Cardiac muscle cell (in vitro differentiated cells and primary cell): ENCODE data around the gene TOP3B. TPM values are rescaled to one million over a fixed set of nuclear protein-coding genes. Genes with fewer than 3 reads are reported as not detected.

Source experiments
- DNase-seq, 2 donors: peaks; one replicate each; pipeline versions ENCODE4 v3.0.0 to v3.0.0-alpha.2; 2010 to 2017; ENCODE audit warnings: low read depth in 1 of 2, low spot score in 1 of 2
- H3K27ac ChIP-seq: fragments of 200-600 bp; sonication (generic); 2 replicates; pipeline ENCODE4 v1.5.1; 2016
- H3K27me3 ChIP-seq: fragments of 200-600 bp; sonication (generic); 2 replicates; pipeline ENCODE4 v1.6.0; 2016; ENCODE audit warnings: control low read depth
- H3K36me3 ChIP-seq: fragments of 200-600 bp; sonication (generic); 2 replicates; pipeline ENCODE4 v1.5.1; 2016; ENCODE audit warnings: control low read depth
- H3K4me1 ChIP-seq: fragments of 200-600 bp; sonication (generic); 2 replicates; pipeline ENCODE4 v1.8.1; 2017; ENCODE audit warnings: low read depth, mild to moderate bottlenecking, mixed run types
- H3K4me3 ChIP-seq: fragments of 200-600 bp; sonication (generic); 2 replicates; pipeline ENCODE4 v1.5.1; 2016; ENCODE audit warnings: mild to moderate bottlenecking
- H3K9me3 ChIP-seq: fragments of 200-600 bp; sonication (generic); 2 replicates; pipeline ENCODE4 v1.5.1; 2017; ENCODE audit warnings: low read depth, mild to moderate bottlenecking, control low read depth
- CTCF ChIP-seq: IDR thresholded peaks from 2 replicates; pipeline ENCODE4 v1.5.1; 2012; ENCODE audit warnings: low read depth, mild to moderate bottlenecking, low read length
- polyA plus RNA-seq: library from polyadenylated mRNA; unstranded; fragments of >200 nt; fragmentation: Nextera tagmentation; extraction: Ambion mirVana; gene quantifications from 2 replicates; pipeline ENCODE4 v1.2.1, GENCODE V29; 2016
- total RNA-seq: library from RNA; depleted of rRNA; stranded (reverse); fragments of >200 nt; gene quantifications from 2 replicates; pipeline ENCODE4 v1.2.3, GENCODE V29; 2016

Gene TOP3B
- total and polyA plus RNA-seq, 2 experiments from 2014 or later, result 30.7 to 43.6 TPM

GRCh38 chr22:21971858-21972275, 10.7 kb downstream of the TOP3B start:
- H3K27ac ChIP-seq, result no peak overlapping the region
- peaks cover 37% of the 10 kb centered on the region for H3K36me3 ChIP-seq
- no peak for DNase-seq
- H3K27me3 ChIP-seq, result no peaks in the 10 kb centered on the region
- TF ChIP-seq CTCF, result no peak
- no peak overlapping the region for H3K4me3 ChIP-seq
- no peaks in the 10 kb centered on the region for H3K9me3 ChIP-seq
- no peaks in the 10 kb centered on the region for H3K4me1 ChIP-seq

GRCh38 chr22:21970800-21971617, 11.6 kb downstream of the TOP3B start:
- no peak for TF ChIP-seq CTCF
- H3K27me3 ChIP-seq, result no peaks in the 10 kb centered on the region
- H3K27ac ChIP-seq, result no peak overlapping the region
- peaks cover 45% of the 10 kb centered on the region for H3K36me3 ChIP-seq
- H3K4me1 ChIP-seq, result no peaks in the 10 kb centered on the region
- no peak for DNase-seq
- no peak overlapping the region for H3K4me3 ChIP-seq
- H3K9me3 ChIP-seq, result no peaks in the 10 kb centered on the region

DNA sequence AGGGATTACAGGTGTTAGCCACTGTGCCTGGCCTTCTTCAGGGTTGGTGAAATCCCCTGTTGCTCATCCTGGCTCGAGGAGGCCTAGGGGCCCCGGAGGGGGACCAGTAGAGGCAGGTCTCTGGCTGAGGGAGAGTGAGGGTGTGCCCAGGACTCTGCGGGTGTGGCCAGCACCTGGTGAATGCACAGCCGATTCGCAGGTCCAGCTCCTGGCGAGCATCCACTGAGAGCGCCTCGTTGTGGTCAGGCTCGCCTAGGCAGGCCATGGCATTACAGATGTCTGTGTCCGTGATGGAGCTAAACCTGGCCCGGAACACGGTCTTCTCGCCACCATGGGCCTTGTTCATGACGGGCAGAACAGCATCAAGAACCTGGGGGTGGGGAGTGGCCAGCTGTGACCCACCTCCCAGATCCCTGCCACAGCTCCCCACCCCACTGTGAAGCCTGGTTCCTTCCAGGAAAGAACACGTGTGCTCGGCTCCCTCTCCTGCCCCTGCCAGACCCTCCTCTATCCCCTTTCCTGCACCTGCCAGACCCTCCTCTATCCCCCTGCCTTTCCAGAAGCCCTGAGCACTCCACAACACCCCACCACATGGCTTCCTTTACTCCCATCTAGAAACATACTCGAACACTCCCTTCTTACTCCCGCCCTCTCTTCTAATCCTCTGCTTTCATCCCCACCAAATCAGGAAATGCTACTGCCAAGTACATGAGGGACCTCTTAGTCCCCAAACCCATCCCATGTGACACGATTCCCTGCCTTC, 12.4 kb downstream of the TOP3B start:
- no peak overlapping the region for H3K4me3 ChIP-seq
- no peak overlapping the region for H3K27ac ChIP-seq
- no peak for TF ChIP-seq CTCF
- H3K9me3 ChIP-seq, result no peaks in the 10 kb centered on the region
- no peaks in the 10 kb centered on the region for H3K27me3 ChIP-seq
- DNase-seq, result no peak
- no peaks in the 10 kb centered on the region for H3K4me1 ChIP-seq
- H3K36me3 ChIP-seq, result peaks cover 45% of the 10 kb centered on the region

GRCh38 chr22:21968452-21969129, 14.0 kb downstream of the TOP3B start:
- peaks cover 50% of the 10 kb centered on the region for H3K36me3 ChIP-seq
- no peaks in the 10 kb centered on the region for H3K9me3 ChIP-seq
- no peaks in the 10 kb centered on the region for H3K4me1 ChIP-seq
- TF ChIP-seq CTCF, result no peak
- H3K4me3 ChIP-seq, result no peak overlapping the region
- no peaks in the 10 kb centered on the region for H3K27me3 ChIP-seq
- H3K27ac ChIP-seq, result no peak overlapping the region
- DNase-seq, result no peak

DNA sequence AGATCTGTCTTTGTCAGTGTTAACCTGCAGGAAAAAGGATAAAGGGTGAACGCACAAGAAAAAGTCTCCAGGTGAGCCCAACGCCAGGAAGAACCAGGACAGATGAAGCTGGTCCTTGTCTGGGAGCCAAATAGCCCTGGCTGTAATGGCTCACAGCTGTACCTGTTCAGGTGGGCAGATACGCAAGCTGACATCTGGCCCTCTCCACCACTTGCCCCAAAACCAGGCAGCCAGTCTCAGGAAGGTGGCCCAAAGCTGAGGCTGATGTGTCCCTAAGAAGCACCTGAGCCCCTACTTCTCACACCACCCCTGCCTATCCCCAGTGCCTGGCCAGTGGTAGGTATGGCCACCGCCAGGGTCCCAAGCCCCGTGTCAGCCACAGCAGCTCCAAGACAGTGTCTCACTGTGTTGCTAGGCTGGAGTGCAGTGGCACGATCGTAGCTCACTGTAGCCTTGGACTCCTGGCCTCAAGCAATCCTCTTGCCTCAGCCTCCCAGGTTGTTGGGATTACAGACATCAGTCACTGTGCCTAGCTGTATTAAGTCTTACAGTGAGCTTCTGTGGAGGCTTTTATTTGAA, 14.8 kb downstream of the TOP3B start:
- H3K9me3 ChIP-seq, result no peaks in the 10 kb centered on the region
- no peak for DNase-seq
- no peaks in the 10 kb centered on the region for H3K27me3 ChIP-seq
- no peak overlapping the region for H3K27ac ChIP-seq
- no peak for TF ChIP-seq CTCF
- H3K36me3 ChIP-seq, result peaks cover 51% of the 10 kb centered on the region
- H3K4me3 ChIP-seq, result no peak overlapping the region
- no peaks in the 10 kb centered on the region for H3K4me1 ChIP-seq
